Measurements from ENCODE around the gene EIF4B.

EIF4B gene

GRCh38 chr12:52977170-52977569 lies 29.1 kb upstream of the EIF4B start:
- peak overlapping the region; percentile 95 for H3K4ac ChIP-seq (ENCODE audit: low read depth, low read length)
- H3K4me3 ChIP-seq (ENCODE audit: low read length) = no peak overlapping the region
- H2BK5ac ChIP-seq (ENCODE audit: low read length) = peak overlapping the region; percentile 99
- peak overlapping the region; percentile 76 for H3K27ac ChIP-seq (ENCODE audit: low read depth, low read length)
- H3K23ac ChIP-seq (ENCODE audit: low read length) = peak overlapping the region; percentile 94
- peak overlapping the region; percentile 47 for H2BK120ac ChIP-seq (ENCODE audit: low read depth, low read length)
- peak overlapping the region; percentile 86 for H3K56ac ChIP-seq (ENCODE audit: low read length)
- H3K4me1 ChIP-seq (ENCODE audit: control insufficient read depth, low read depth, low read length) = peaks cover 24% of the 10 kb centered on the region
- H3K4me2 ChIP-seq (ENCODE audit: low read length) = no peak overlapping the region
- peak overlapping the region; percentile 46 for H3K9ac ChIP-seq (ENCODE audit: low read length)
- DNase-seq = peak; percentile 51
- no peaks in the 10 kb centered on the region for H3K36me3 ChIP-seq (ENCODE audit: control insufficient read depth, insufficient read depth, low read length)
- H3K79me1 ChIP-seq (ENCODE audit: low read length) = no peaks in the 10 kb centered on the region
- H3K27me3 ChIP-seq (ENCODE audit: insufficient read depth, low read length, poor library complexity) = no peaks in the 10 kb centered on the region
- no peak overlapping the region for H4K8ac ChIP-seq (ENCODE audit: low read depth, low read length)
- H4K5ac ChIP-seq (ENCODE audit: low read length) = no peak overlapping the region
- H3K79me2 ChIP-seq (ENCODE audit: control insufficient read depth, insufficient read depth, low read length) = no peaks in the 10 kb centered on the region
- peak overlapping the region; percentile 85 for H3K18ac ChIP-seq (ENCODE audit: low read length)
- peak overlapping the region; percentile 2 for H2BK15ac ChIP-seq (replicated peaks; ENCODE audit: low read depth)
- peak overlapping the region; percentile 97 for H2AK5ac ChIP-seq (ENCODE audit: low read length)
- WGBS (ENCODE audit: extremely low coverage, insufficient coverage, low lambda C conversion rate) = no CpG with 5 or more reads among the region's 4 CpGs

GRCh38 chr12:52980096-52980649 lies 26.1 kb upstream of the EIF4B start:
- H2BK15ac ChIP-seq (replicated peaks; ENCODE audit: low read depth) = no peak overlapping the region
- DNase-seq = peak; percentile 69
- H3K79me2 ChIP-seq (ENCODE audit: control insufficient read depth, insufficient read depth, low read length) = no peaks in the 10 kb centered on the region
- no peak overlapping the region for H3K18ac ChIP-seq (ENCODE audit: low read length)
- no peak overlapping the region for H3K27ac ChIP-seq (ENCODE audit: low read depth, low read length)
- no peak overlapping the region for H2AK5ac ChIP-seq (ENCODE audit: low read length)
- H3K36me3 ChIP-seq (ENCODE audit: control insufficient read depth, insufficient read depth, low read length) = no peaks in the 10 kb centered on the region
- H3K4ac ChIP-seq (ENCODE audit: low read depth, low read length) = no peak overlapping the region
- no peak overlapping the region for H3K9ac ChIP-seq (ENCODE audit: low read length)
- no peak overlapping the region for H4K8ac ChIP-seq (ENCODE audit: low read depth, low read length)
- no peak overlapping the region for H3K4me3 ChIP-seq (ENCODE audit: low read length)
- H2BK5ac ChIP-seq (ENCODE audit: low read length) = no peak overlapping the region
- H3K27me3 ChIP-seq (ENCODE audit: insufficient read depth, low read length, poor library complexity) = no peaks in the 10 kb centered on the region
- WGBS (ENCODE audit: extremely low coverage, insufficient coverage, low lambda C conversion rate) = no CpG with 5 or more reads among the region's 4 CpGs
- H2BK120ac ChIP-seq (ENCODE audit: low read depth, low read length) = no peak overlapping the region
- H3K4me2 ChIP-seq (ENCODE audit: low read length) = no peak overlapping the region
- peak overlapping the region; percentile 49 for H3K56ac ChIP-seq (ENCODE audit: low read length)
- no peak overlapping the region for H3K23ac ChIP-seq (ENCODE audit: low read length)
- peaks cover 19% of the 10 kb centered on the region for H3K4me1 ChIP-seq (ENCODE audit: control insufficient read depth, low read depth, low read length)
- no peaks in the 10 kb centered on the region for H3K79me1 ChIP-seq (ENCODE audit: low read length)
- H4K5ac ChIP-seq (ENCODE audit: low read length) = no peak overlapping the region

- Histone ChIP-seq H3K27me3 (ENCODE audit: insufficient read depth, low read length, poor library complexity) (no peaks in the 10 kb centered on the region), H3K27ac (ENCODE audit: low read depth, low read length) (no peak overlapping the region), H3K9ac (ENCODE audit: low read length) (peak overlapping the region; percentile 39), H2BK5ac (ENCODE audit: low read length) (no peak overlapping the region), H3K4me1 (ENCODE audit: control insufficient read depth, low read depth, low read length) (peaks cover 13% of the 10 kb centered on the region), H2BK15ac (replicated peaks; ENCODE audit: low read depth) (no peak overlapping the region), H4K5ac (ENCODE audit: low read length) (no peak overlapping the region), H2BK120ac (ENCODE audit: low read depth, low read length) (no peak overlapping the region), H3K56ac (ENCODE audit: low read length) (peak overlapping the region; percentile 77), H3K4me2 (ENCODE audit: low read length) (no peak overlapping the region), H3K36me3 (ENCODE audit: control insufficient read depth, insufficient read depth, low read length) (no peaks in the 10 kb centered on the region), H3K79me2 (ENCODE audit: control insufficient read depth, insufficient read depth, low read length) (no peaks in the 10 kb centered on the region), H2AK5ac (ENCODE audit: low read length) (no peak overlapping the region), H3K4ac (ENCODE audit: low read depth, low read length) (no peak overlapping the region), H3K4me3 (ENCODE audit: low read length) (no peak overlapping the region), H4K8ac (ENCODE audit: low read depth, low read length) (no peak overlapping the region), H3K23ac (ENCODE audit: low read length) (no peak overlapping the region), H3K79me1 (ENCODE audit: low read length) (no peaks in the 10 kb centered on the region), H3K18ac (ENCODE audit: low read length) (no peak overlapping the region)
- peak; percentile 98 for DNase-seq
- WGBS (ENCODE audit: extremely low coverage, insufficient coverage, low lambda C conversion rate) = no CpG with 5 or more reads among the region's 13 CpGs
Observed at GRCh38 chr12:52980650-52981423, 25.4 kb upstream of the EIF4B start.

- Histone ChIP-seq H2BK120ac (ENCODE audit: low read depth, low read length) (no peak overlapping the region), H2AK5ac (ENCODE audit: low read length) (no peak overlapping the region), H3K79me1 (ENCODE audit: low read length) (no peaks in the 10 kb centered on the region), H3K27ac (ENCODE audit: low read depth, low read length) (no peak overlapping the region), H3K18ac (ENCODE audit: low read length) (no peak overlapping the region), H3K79me2 (ENCODE audit: control insufficient read depth, insufficient read depth, low read length) (no peaks in the 10 kb centered on the region), H3K23ac (ENCODE audit: low read length) (no peak overlapping the region), H3K36me3 (ENCODE audit: control insufficient read depth, insufficient read depth, low read length) (no peaks in the 10 kb centered on the region), H3K4ac (ENCODE audit: low read depth, low read length) (no peak overlapping the region), H2BK15ac (replicated peaks; ENCODE audit: low read depth) (no peak overlapping the region), H3K9ac (ENCODE audit: low read length) (no peak overlapping the region), H4K8ac (ENCODE audit: low read depth, low read length) (no peak overlapping the region), H3K4me1 (ENCODE audit: control insufficient read depth, low read depth, low read length) (no peaks in the 10 kb centered on the region), H3K56ac (ENCODE audit: low read length) (no peak overlapping the region), H3K4me3 (ENCODE audit: low read length) (no peak overlapping the region), H2BK5ac (ENCODE audit: low read length) (no peak overlapping the region), H3K27me3 (ENCODE audit: insufficient read depth, low read length, poor library complexity) (no peaks in the 10 kb centered on the region), H3K4me2 (ENCODE audit: low read length) (no peak overlapping the region), H4K5ac (ENCODE audit: low read length) (no peak overlapping the region)
- WGBS (ENCODE audit: extremely low coverage, insufficient coverage, low lambda C conversion rate) = no CpG with 5 or more reads among the region's 1 CpG
- no peak for DNase-seq
Observed at GRCh38 chr12:52984136-52984535, 22.1 kb upstream of the EIF4B start.

GRCh38 chr12:52988898-52989297 lies 17.4 kb upstream of the EIF4B start:
- H3K4ac ChIP-seq (ENCODE audit: low read depth, low read length) = no peak overlapping the region
- H3K27ac ChIP-seq (ENCODE audit: low read depth, low read length) = no peak overlapping the region
- H2BK120ac ChIP-seq (ENCODE audit: low read depth, low read length) = no peak overlapping the region
- H3K56ac ChIP-seq (ENCODE audit: low read length) = no peak overlapping the region
- peaks cover 2% of the 10 kb centered on the region for H3K4me1 ChIP-seq (ENCODE audit: control insufficient read depth, low read depth, low read length)
- H3K79me2 ChIP-seq (ENCODE audit: control insufficient read depth, insufficient read depth, low read length) = no peaks in the 10 kb centered on the region
- no peak overlapping the region for H2BK15ac ChIP-seq (replicated peaks; ENCODE audit: low read depth)
- WGBS (ENCODE audit: extremely low coverage, insufficient coverage, low lambda C conversion rate) = no CpG with 5 or more reads among the region's 6 CpGs
- no peak overlapping the region for H4K5ac ChIP-seq (ENCODE audit: low read length)
- H3K36me3 ChIP-seq (ENCODE audit: control insufficient read depth, insufficient read depth, low read length) = no peaks in the 10 kb centered on the region
- DNase-seq = no peak
- no peak overlapping the region for H2AK5ac ChIP-seq (ENCODE audit: low read length)
- H3K23ac ChIP-seq (ENCODE audit: low read length) = no peak overlapping the region
- H3K4me2 ChIP-seq (ENCODE audit: low read length) = no peak overlapping the region
- H2BK5ac ChIP-seq (ENCODE audit: low read length) = no peak overlapping the region
- no peak overlapping the region for H3K4me3 ChIP-seq (ENCODE audit: low read length)
- H4K8ac ChIP-seq (ENCODE audit: low read depth, low read length) = no peak overlapping the region
- no peaks in the 10 kb centered on the region for H3K27me3 ChIP-seq (ENCODE audit: insufficient read depth, low read length, poor library complexity)
- H3K79me1 ChIP-seq (ENCODE audit: low read length) = no peaks in the 10 kb centered on the region
- no peak overlapping the region for H3K9ac ChIP-seq (ENCODE audit: low read length)
- H3K18ac ChIP-seq (ENCODE audit: low read length) = no peak overlapping the region
